Right cardiac atrium (tissue), 5 donors: ENCODE data around the gene CCDC88A. TPM values are rescaled to one million over a fixed set of nuclear protein-coding genes. Genes with fewer than 3 reads are reported as not detected.
A peak's percentile ranks its signal among the peaks of the same experiment; 100 is the strongest.

Experiments
- ATAC-seq, 2 donors: fragments of 200-7000 bp; cut with Tn5 transposase; one replicate each; pipeline versions ENCODE4 v1.8.0 to v1.9.1; 2020; ENCODE audit warnings: moderate library complexity in 2 of 2, mild to moderate bottlenecking in 1 of 2
- DNase-seq, 3 donors: peaks; one replicate each; pipeline ENCODE4 v3.0.0-alpha.2; 2020
- H3K27ac ChIP-seq: one replicate; pipeline ENCODE4 v1.5.1; 2013; ENCODE audit warnings: mild to moderate bottlenecking, low read length, control low read depth, moderate library complexity
- H3K27me3 ChIP-seq: one replicate; pipeline ENCODE4 v1.6.1; 2013; ENCODE audit not compliant: control insufficient read depth, insufficient read depth
- H3K4me1 ChIP-seq: one replicate; pipeline ENCODE4 v1.6.1; 2013; ENCODE audit warnings: low read length; ENCODE audit not compliant: control insufficient read depth, insufficient read depth
- H3K4me3 ChIP-seq: one replicate; pipeline ENCODE4 v1.5.1; 2013; ENCODE audit warnings: low read length, control low read depth
- H3K9me3 ChIP-seq: one replicate; pipeline ENCODE4 v1.6.1; 2013; ENCODE audit warnings: low read length; ENCODE audit not compliant: control insufficient read depth
- WGBS: extraction: QIAGEN DNeasy Blood & Tissue Kit; methylation state at CpG from one replicate; pipeline ENCODE4 v1.1.7; 2013; 5-methylcytosine and 5-hydroxymethylcytosine counted together
- intact Hi-C, 4 donors: fragments of 100-400 bp; cut with DNase I; formaldehyde crosslinking; loops; one replicate each; pipeline versions ENCODE4 v1.11.0 to v1.14.0; 2022 to 2023
- polyA plus RNA-seq: library from polyadenylated mRNA; stranded (reverse); fragments of 200-250 nt; gene quantifications from one replicate; pipeline ENCODE4 v1.2.3, GENCODE V29; 2013
- total RNA-seq, 4 donors: library from RNA; stranded (reverse); fragmentation: NEBNext Ultra II Directional; extraction: Animal tissue kit (Norgen Biotek cat#: 25700); gene quantifications; one replicate each; pipeline ENCODE4 v1.2.1, GENCODE V29; 2021
- donor health status: healthy with polysubstance abuse.
- donor health status: DM: no; HTN: yes; CAD: no.
- donor health status: DM: no; HTN: no; CAD: no.
- donor health status: DM: no; HTN: yes; CAD: no; lungs with severe emphysema.
- donor health status: DM: yes; HTN: yes; CAD: no.

CCDC88A gene
- total and polyA plus RNA-seq, 5 donors: 18.1 to 40.6 (median 31.5) TPM

GRCh38 chr2:55441280-55441892 is 21.7 kb upstream of the CCDC88A start:
- DNase-seq (no peak), ATAC-seq (no peak)
- H3K4me3 ChIP-seq: no peak overlapping the region
- no peaks in the 10 kb centered on the region for H3K9me3 ChIP-seq
- 63% methylated on average over 4 of the region's 4 CpGs for WGBS
- no peaks in the 10 kb centered on the region for H3K27me3 ChIP-seq
- no peaks in the 10 kb centered on the region for H3K4me1 ChIP-seq
- intact Hi-C loops: no loop called here
- H3K27ac ChIP-seq: no peak overlapping the region

GRCh38 chr2:55439101-55439397 is 19.4 kb upstream of the CCDC88A start:
- H3K27me3 ChIP-seq: no peaks in the 10 kb centered on the region
- H3K4me3 ChIP-seq: no peak overlapping the region
- intact Hi-C loops: no loop called here
- H3K4me1 ChIP-seq: no peaks in the 10 kb centered on the region
- no peak overlapping the region for H3K27ac ChIP-seq
- 94% methylated on average over 1 of the region's 1 CpG for WGBS
- H3K9me3 ChIP-seq: no peaks in the 10 kb centered on the region
- DNase-seq (no peak), ATAC-seq (no peak)

- H3K4me3 ChIP-seq: no peak overlapping the region
- no peak for ATAC-seq
- no peaks in the 10 kb centered on the region for H3K4me1 ChIP-seq
- intact Hi-C loops: no loop called here
- no peaks in the 10 kb centered on the region for H3K27me3 ChIP-seq
- no peak for DNase-seq
- H3K27ac ChIP-seq: no peak overlapping the region
- H3K9me3 ChIP-seq: no peaks in the 10 kb centered on the region
- 83% methylated on average over 8 of the region's 8 CpGs for WGBS
Observed at GRCh38 chr2:55438391-55439100, 18.9 kb upstream of the CCDC88A start.

- 89% methylated on average over 9 of the region's 9 CpGs for WGBS
- H3K4me1 ChIP-seq: no peaks in the 10 kb centered on the region
- no peaks in the 10 kb centered on the region for H3K27me3 ChIP-seq
- H3K4me3 ChIP-seq: no peak overlapping the region
- ATAC-seq (no peak), DNase-seq (no peak)
- intact Hi-C loops: no loop called here
- H3K27ac ChIP-seq: no peak overlapping the region
- no peaks in the 10 kb centered on the region for H3K9me3 ChIP-seq
Observed at GRCh38 chr2:55437515-55438390, 18.1 kb upstream of the CCDC88A start.

- WGBS: 46% methylated on average over 3 of the region's 3 CpGs
- ATAC-seq: peak; percentile 33 to 55
- H3K4me3 ChIP-seq: no peak overlapping the region
- intact Hi-C loops: loop anchor here in 1 of 4 donors (5.0 kb wide), 1 partner anchor 160 kb away; no protein-coding TSS in a partner anchor
- H3K27me3 ChIP-seq: no peaks in the 10 kb centered on the region
- no peaks in the 10 kb centered on the region for H3K4me1 ChIP-seq
- H3K9me3 ChIP-seq: no peaks in the 10 kb centered on the region
- no peak overlapping the region for H3K27ac ChIP-seq
- no peak for DNase-seq
Observed at GRCh38 chr2:55431982-55432627, 12.4 kb upstream of the CCDC88A start.

GRCh38 chr2:55430211-55430975 is 10.7 kb upstream of the CCDC88A start:
- intact Hi-C loops: loop anchor here in 1 of 4 donors (5.0 kb wide), 1 partner anchor 158 kb away; no protein-coding TSS in a partner anchor
- DNase-seq: no peak
- WGBS: 59% methylated on average over 3 of the region's 3 CpGs

GRCh38 chr2:55428258-55428657 is 8.6 kb upstream of the CCDC88A start:
- ATAC-seq: no peak
- 95% methylated on average over 3 of the region's 3 CpGs for WGBS
- no peaks in the 10 kb centered on the region for H3K4me1 ChIP-seq
- intact Hi-C loops: no loop called here
- no peaks in the 10 kb centered on the region for H3K9me3 ChIP-seq
- no peak overlapping the region for H3K27ac ChIP-seq
- no peaks in the 10 kb centered on the region for H3K27me3 ChIP-seq
- DNase-seq: no peak
- H3K4me3 ChIP-seq: no peak overlapping the region

More at GRCh38 chr2:55430211-55430975, 10.7 kb upstream of the CCDC88A start:
- no peak for ATAC-seq
- no peaks in the 10 kb centered on the region for H3K4me1 ChIP-seq
- no peak overlapping the region for H3K4me3 ChIP-seq
- no peaks in the 10 kb centered on the region for H3K9me3 ChIP-seq
- H3K27me3 ChIP-seq: no peaks in the 10 kb centered on the region
- no peak overlapping the region for H3K27ac ChIP-seq

GRCh38 chr2:55425431-55425831 is 5.8 kb upstream of the CCDC88A start:
- 42% methylated on average over 3 of the region's 3 CpGs for WGBS
- intact Hi-C loops: no loop called here

GRCh38 chr2:55422876-55423665 is 3.4 kb upstream of the CCDC88A start:
- ATAC-seq: no peak
- Histone ChIP-seq H3K4me1 (no peaks in the 10 kb centered on the region), H3K27ac (no peak overlapping the region), H3K27me3 (no peaks in the 10 kb centered on the region), H3K9me3 (no peaks in the 10 kb centered on the region), H3K4me3 (no peak overlapping the region)
- DNase-seq: no peak
- intact Hi-C loops: no loop called here
- 70% methylated on average over 4 of the region's 4 CpGs for WGBS

More at GRCh38 chr2:55425431-55425831, 5.8 kb upstream of the CCDC88A start:
- no peaks in the 10 kb centered on the region for H3K27me3 ChIP-seq
- peak in 1 of 3 donors; percentile 45 for DNase-seq
- peak; percentile 54 to 79 for ATAC-seq
- H3K27ac ChIP-seq: no peak overlapping the region
- H3K4me1 ChIP-seq: no peaks in the 10 kb centered on the region
- no peaks in the 10 kb centered on the region for H3K9me3 ChIP-seq
- H3K4me3 ChIP-seq: no peak overlapping the region

- Histone ChIP-seq H3K9me3 (no peaks in the 10 kb centered on the region), H3K27me3 (no peaks in the 10 kb centered on the region), H3K4me1 (no peaks in the 10 kb centered on the region), H3K4me3 (no peak overlapping the region), H3K27ac (no peak overlapping the region)
- ATAC-seq (no peak), DNase-seq (no peak)
- intact Hi-C loops: no loop called here
- 98% methylated on average over 5 of the region's 5 CpGs for WGBS
Observed at GRCh38 chr2:55421326-55421725, 1.7 kb upstream of the CCDC88A start.
